Measurements from ENCODE around the gene DVL1. TPM values are rescaled to one million over a fixed set of nuclear protein-coding genes. Genes with fewer than 3 reads are reported as not detected.

DVL1 gene
- total and polyA plus RNA-seq, 2 of the 13 experiments (the other 11 are each of a cell fraction or from before 2014, with no cell fraction given) = 30.8 to 60.4 TPM

DNA sequence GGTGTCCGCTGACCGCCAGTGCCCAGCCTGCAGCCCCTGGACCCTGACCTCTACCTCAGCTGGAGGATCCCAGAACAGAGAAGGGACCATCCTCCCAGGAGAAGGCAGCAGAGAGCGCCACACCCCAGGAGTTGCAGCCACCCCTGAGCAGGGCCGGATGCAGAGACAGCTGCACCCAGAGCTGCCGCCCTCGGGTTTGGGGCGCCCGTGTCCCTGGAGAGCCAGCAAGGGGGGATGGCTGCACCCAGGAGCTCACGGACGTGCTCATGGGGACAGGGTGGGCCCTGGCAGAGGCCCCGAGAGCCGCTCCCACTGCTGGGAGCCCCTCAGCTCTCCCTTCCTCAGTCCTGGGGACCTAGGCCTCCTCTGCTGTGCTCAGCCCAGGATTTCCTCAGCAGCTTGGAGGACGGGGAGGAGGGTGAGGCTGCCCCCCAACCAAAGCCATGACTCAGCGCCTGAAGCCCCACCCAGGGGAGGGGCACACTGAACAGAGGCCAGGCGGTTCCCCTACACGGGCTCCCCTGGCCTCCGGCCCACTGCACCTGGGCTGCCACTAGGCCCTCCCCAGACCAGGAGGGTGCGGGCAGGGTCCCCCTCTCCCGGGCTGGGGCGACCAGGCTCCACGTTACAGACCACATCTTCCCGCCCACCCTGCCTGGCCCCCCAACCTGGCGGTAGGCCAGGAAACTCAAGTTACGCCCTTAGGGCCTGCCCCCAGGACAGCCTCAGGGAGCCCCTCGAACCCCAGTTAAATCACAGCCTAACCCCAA is 43.7 kb downstream of the DVL1 start (continued):
- TF ChIP-seq, protein P1, sequence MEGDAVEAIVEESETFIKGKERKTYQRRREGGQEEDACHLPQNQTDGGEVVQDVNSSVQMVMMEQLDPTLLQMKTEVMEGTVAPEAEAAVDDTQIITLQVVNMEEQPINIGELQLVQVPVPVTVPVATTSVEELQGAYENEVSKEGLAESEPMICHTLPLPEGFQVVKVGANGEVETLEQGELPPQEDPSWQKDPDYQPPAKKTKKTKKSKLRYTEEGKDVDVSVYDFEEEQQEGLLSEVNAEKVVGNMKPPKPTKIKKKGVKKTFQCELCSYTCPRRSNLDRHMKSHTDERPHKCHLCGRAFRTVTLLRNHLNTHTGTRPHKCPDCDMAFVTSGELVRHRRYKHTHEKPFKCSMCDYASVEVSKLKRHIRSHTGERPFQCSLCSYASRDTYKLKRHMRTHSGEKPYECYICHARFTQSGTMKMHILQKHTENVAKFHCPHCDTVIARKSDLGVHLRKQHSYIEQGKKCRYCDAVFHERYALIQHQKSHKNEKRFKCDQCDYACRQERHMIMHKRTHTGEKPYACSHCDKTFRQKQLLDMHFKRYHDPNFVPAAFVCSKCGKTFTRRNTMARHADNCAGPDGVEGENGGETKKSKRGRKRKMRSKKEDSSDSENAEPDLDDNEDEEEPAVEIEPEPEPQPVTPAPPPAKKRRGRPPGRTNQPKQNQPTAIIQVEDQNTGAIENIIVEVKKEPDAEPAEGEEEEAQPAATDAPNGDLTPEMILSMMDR (CRISPR knock-in tag; IDR thresholded peaks at IDR 0.05) = peak; percentile 66
- no peak for TF ChIP-seq ONECUT2 (CRISPR knock-in tag; IDR thresholded peaks at IDR 0.05)
- TF ChIP-seq, protein P2, sequence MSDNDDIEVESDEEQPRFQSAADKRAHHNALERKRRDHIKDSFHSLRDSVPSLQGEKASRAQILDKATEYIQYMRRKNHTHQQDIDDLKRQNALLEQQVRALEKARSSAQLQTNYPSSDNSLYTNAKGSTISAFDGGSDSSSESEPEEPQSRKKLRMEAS (IDR thresholded peaks at IDR 0.05) = no peak
- no peak for TF ChIP-seq ZFP90 (CRISPR knock-in tag; IDR thresholded peaks at IDR 0.05; ENCODE audit: borderline replicate concordance)
- TF ChIP-seq ATAD3A (CRISPR knock-in tag; IDR thresholded peaks at IDR 0.05) = no peak
- TF ChIP-seq, protein P3, sequence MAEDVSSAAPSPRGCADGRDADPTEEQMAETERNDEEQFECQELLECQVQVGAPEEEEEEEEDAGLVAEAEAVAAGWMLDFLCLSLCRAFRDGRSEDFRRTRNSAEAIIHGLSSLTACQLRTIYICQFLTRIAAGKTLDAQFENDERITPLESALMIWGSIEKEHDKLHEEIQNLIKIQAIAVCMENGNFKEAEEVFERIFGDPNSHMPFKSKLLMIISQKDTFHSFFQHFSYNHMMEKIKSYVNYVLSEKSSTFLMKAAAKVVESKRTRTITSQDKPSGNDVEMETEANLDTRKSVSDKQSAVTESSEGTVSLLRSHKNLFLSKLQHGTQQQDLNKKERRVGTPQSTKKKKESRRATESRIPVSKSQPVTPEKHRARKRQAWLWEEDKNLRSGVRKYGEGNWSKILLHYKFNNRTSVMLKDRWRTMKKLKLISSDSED (CRISPR knock-in tag; IDR thresholded peaks at IDR 0.05) = no peak
- TF ChIP-seq ZNF549 (CRISPR knock-in tag; IDR thresholded peaks at IDR 0.05) = no peak
- TF ChIP-seq, protein P4, sequence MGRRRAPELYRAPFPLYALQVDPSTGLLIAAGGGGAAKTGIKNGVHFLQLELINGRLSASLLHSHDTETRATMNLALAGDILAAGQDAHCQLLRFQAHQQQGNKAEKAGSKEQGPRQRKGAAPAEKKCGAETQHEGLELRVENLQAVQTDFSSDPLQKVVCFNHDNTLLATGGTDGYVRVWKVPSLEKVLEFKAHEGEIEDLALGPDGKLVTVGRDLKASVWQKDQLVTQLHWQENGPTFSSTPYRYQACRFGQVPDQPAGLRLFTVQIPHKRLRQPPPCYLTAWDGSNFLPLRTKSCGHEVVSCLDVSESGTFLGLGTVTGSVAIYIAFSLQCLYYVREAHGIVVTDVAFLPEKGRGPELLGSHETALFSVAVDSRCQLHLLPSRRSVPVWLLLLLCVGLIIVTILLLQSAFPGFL (CRISPR knock-in tag; IDR thresholded peaks at IDR 0.05) = no peak
- TF ChIP-seq, protein P5, sequence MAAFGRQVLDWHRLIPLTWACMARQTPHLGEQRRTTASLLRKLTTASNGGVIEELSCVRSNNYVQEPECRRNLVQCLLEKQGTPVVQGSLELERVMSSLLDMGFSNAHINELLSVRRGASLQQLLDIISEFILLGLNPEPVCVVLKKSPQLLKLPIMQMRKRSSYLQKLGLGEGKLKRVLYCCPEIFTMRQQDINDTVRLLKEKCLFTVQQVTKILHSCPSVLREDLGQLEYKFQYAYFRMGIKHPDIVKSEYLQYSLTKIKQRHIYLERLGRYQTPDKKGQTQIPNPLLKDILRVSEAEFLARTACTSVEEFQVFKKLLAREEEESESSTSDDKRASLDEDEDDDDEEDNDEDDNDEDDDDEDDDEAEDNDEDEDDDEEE (CRISPR knock-in tag; IDR thresholded peaks at IDR 0.05) = peak; percentile 22; the same call in 1 of the 2 replicates
- TF ChIP-seq FOSL2 (CRISPR knock-in tag; IDR thresholded peaks at IDR 0.05) = peak; percentile 93
- TF ChIP-seq, protein P6, sequence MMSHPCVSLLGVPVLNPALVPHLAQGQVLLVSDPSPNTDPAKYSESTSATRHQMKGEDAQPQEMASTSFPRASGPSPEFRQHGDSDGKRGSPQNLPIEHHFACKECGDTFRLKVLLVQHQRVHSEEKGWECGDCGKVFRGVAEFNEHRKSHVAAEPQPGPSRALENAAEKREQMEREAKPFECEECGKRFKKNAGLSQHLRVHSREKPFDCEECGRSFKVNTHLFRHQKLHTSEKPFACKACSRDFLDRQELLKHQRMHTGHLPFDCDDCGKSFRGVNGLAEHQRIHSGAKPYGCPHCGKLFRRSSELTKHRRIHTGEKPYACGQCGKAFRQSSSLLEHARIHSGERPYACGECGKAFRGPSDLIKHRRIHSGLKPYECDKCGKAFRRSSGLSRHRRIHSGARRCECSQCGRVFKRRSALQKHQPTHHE (CRISPR knock-in tag; IDR thresholded peaks at IDR 0.05; ENCODE audit: borderline replicate concordance) = no peak
- no peak; the same call in 1 of the 2 replicates for TF ChIP-seq DR1 (CRISPR knock-in tag; IDR thresholded peaks at IDR 0.05)
- TF ChIP-seq ATF7-NPFF (CRISPR knock-in tag; IDR thresholded peaks at IDR 0.05; ENCODE audit: low read depth) = no peak; the same call in 1 of the 2 replicates
- TF ChIP-seq SRF (IDR thresholded peaks at IDR 0.05; ENCODE audit: low read depth, low read length) = no peak
- TF ChIP-seq, protein P7, sequence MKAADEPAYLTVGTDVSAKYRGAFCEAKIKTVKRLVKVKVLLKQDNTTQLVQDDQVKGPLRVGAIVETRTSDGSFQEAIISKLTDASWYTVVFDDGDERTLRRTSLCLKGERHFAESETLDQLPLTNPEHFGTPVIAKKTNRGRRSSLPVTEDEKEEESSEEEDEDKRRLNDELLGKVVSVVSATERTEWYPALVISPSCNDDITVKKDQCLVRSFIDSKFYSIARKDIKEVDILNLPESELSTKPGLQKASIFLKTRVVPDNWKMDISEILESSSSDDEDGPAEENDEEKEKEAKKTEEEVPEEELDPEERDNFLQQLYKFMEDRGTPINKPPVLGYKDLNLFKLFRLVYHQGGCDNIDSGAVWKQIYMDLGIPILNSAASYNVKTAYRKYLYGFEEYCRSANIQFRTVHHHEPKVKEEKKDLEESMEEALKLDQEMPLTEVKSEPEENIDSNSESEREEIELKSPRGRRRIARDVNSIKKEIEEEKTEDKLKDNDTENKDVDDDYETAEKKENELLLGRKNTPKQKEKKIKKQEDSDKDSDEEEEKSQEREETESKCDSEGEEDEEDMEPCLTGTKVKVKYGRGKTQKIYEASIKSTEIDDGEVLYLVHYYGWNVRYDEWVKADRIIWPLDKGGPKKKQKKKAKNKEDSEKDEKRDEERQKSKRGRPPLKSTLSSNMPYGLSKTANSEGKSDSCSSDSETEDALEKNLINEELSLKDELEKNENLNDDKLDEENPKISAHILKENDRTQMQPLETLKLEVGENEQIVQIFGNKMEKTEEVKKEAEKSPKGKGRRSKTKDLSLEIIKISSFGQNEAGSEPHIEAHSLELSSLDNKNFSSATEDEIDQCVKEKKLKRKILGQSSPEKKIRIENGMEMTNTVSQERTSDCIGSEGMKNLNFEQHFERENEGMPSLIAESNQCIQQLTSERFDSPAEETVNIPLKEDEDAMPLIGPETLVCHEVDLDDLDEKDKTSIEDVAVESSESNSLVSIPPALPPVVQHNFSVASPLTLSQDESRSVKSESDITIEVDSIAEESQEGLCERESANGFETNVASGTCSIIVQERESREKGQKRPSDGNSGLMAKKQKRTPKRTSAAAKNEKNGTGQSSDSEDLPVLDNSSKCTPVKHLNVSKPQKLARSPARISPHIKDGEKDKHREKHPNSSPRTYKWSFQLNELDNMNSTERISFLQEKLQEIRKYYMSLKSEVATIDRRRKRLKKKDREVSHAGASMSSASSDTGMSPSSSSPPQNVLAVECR (CRISPR knock-in tag; IDR thresholded peaks at IDR 0.05; ENCODE audit: borderline replicate concordance) = no peak; the same call in 1 of the 2 replicates
- TF ChIP-seq RFXAP (CRISPR knock-in tag; IDR thresholded peaks at IDR 0.05; ENCODE audit: borderline replicate concordance) = 0 out of 2 replicates have a peak, but pooled peaks have one; percentile 2
- no peak; the same call in 1 of the 2 replicates for TF ChIP-seq ZNF564 (CRISPR knock-in tag; IDR thresholded peaks at IDR 0.05)

Data from HepG2 (cell line).